Glomerular visceral epithelial cell (primary cell): ENCODE measurements around the gene HDAC7.
"Not testable (repeated sequence)": the region's sequence is repeated elsewhere in the genome, so short reads cannot be mapped to it uniquely, and the experiment has no call there.

Source experiments
- DNase-seq: peaks from one replicate; pipeline ENCODE4 v3.0.0-alpha.2; 2016; ENCODE audit errors: extremely low spot score

Gene HDAC7

GRCh38 chr12:47829584-47829983 is 9.9 kb upstream of the HDAC7 start:
- DNase-seq: no peak

- peak; percentile 65 for DNase-seq
These were observed 9.3 kb upstream of the HDAC7 start for GRCh38 chr12:47828976-47829482.

- DNase-seq: no peak
These were observed 8.6 kb upstream of the HDAC7 start for GRCh38 chr12:47828008-47828975.

- DNase-seq: no peak
These were observed 5.5 kb upstream of the HDAC7 start for GRCh38 chr12:47825173-47825639.

- no peak for DNase-seq
These were observed 4.9 kb upstream of the HDAC7 start for GRCh38 chr12:47824635-47825034.

GRCh38 chr12:47824198-47824597 is 4.5 kb upstream of the HDAC7 start:
- DNase-seq: no peak

GRCh38 chr12:47823422-47824086 is 3.9 kb upstream of the HDAC7 start:
- no peak for DNase-seq

GRCh38 chr12:47822863-47823262 is 3.2 kb upstream of the HDAC7 start:
- no peak for DNase-seq

GRCh38 chr12:47822401-47822800 is 2.7 kb upstream of the HDAC7 start:
- no peak for DNase-seq

- DNase-seq: no peak
These were observed 1.6 kb upstream of the HDAC7 start for GRCh38 chr12:47821346-47821706.

- peak; percentile 95 for DNase-seq
These were observed 1.1 kb upstream of the HDAC7 start for GRCh38 chr12:47820631-47821345.

GRCh38 chr12:47819138-47819895 is 386 bp downstream of the HDAC7 start:
- DNase-seq: no peak

GRCh38 chr12:47818467-47819137 is 1.1 kb downstream of the HDAC7 start:
- DNase-seq: no peak

GRCh38 chr12:47818007-47818376 is 1.7 kb downstream of the HDAC7 start:
- DNase-seq: no peak

GRCh38 chr12:47817272-47818006 is 2.3 kb downstream of the HDAC7 start:
- DNase-seq: no peak

- no peak for DNase-seq
These were observed 3.1 kb downstream of the HDAC7 start for GRCh38 chr12:47816403-47817271.

GRCh38 chr12:47815447-47815846 is 4.3 kb downstream of the HDAC7 start:
- DNase-seq: not testable (repeated sequence)

GRCh38 chr12:47814539-47815170 is 5.0 kb downstream of the HDAC7 start:
- DNase-seq: no peak
